GM11168 (cell line): ENCODE results near the gene IRF4.

ENCODE experiments used
- in situ Hi-C: fragments of 300-500 bp; cut with MboI; formaldehyde crosslinking; loops from one replicate; pipeline ENCODE4 v1.12.0; 2022; ENCODE audit warnings: low sequenced_read_pairs; ENCODE audit not compliant: unreplicated experiment

The IRF4 gene

DNA sequence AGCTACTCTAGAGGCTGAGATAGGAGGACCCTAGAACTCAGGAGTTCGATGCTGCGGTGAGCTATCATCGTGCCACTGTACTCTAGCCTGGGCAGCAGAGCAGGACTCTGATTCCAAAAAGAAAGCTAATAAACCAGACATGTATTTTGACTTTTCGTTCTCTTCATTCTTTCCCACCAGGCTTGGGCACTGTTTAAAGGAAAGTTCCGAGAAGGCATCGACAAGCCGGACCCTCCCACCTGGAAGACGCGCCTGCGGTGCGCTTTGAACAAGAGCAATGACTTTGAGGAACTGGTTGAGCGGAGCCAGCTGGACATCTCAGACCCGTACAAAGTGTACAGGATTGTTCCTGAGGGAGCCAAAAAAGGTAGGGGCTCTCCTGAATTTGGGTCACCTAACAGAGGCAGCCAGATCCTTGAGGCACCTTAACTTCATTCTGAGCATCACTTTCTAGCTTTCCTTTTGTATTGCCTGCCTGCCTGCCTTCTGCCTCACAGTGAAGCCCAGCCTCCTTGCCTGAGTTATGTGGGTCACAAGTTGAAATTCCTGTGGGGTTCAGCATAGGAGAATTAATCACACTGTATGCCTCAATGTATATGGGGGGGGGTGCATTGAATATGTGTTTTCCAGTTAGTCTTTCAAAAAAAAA, 3.2 kb downstream of the IRF4 start:
- in situ Hi-C loops: loop anchor here (10.0 kb wide), 1 partner anchor 170 kb away; no protein-coding TSS in a partner anchor

DNA sequence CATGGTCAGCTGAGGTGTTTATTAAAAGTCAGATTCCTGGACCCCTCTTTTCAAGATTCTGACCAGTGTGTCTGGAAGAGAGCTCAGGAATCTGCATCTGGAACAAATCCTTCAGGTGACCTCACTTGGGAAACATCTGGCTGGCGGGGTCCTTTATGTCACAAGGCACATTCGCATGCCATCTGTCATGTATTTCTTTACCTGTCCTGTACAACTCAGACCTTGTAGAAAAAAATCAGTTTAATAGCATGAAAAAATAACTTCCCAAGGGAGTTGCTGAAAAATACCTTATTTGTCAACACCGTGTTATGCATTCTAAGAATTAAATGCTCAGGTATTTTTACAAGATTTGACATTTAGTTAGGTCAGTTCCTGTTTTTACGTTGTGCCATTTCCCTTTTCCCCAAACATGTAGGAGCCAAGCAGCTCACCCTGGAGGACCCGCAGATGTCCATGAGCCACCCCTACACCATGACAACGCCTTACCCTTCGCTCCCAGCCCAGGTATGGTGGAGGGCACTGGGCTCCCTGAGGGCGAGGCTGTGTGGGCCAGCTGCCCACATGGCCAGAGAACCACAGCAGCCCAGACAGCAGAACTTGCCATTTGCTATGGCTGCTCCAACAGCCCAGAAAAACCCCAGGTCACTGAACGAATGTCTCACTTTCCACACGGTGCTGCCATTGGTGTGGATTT, 4.0 kb downstream of the IRF4 start:
- in situ Hi-C loops: loop anchor here (10.0 kb wide), 1 partner anchor 171 kb away; no protein-coding TSS in a partner anchor

DNA sequence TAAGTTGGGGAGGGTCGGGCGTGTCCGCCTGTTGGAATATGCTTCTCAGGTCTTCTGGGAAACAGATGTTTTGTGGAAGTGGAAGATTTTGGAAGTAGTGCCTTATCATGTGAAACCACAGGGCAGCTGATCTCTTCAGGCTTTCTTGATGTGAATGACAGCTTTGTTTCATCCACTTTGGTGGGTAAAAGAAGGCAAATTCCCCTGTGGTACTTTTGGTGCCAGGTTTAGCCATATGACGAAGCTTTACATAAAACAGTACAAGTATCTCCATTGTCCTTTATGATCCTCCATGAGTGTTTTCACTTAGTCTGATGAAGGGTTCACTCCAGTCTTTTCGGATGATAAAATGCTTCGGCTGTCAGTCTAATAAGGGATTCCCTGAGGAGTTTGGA, 4.6 kb downstream of the IRF4 start:
- in situ Hi-C loops: loop anchor here (10.0 kb wide), 1 partner anchor 171 kb away; no protein-coding TSS in a partner anchor

DNA sequence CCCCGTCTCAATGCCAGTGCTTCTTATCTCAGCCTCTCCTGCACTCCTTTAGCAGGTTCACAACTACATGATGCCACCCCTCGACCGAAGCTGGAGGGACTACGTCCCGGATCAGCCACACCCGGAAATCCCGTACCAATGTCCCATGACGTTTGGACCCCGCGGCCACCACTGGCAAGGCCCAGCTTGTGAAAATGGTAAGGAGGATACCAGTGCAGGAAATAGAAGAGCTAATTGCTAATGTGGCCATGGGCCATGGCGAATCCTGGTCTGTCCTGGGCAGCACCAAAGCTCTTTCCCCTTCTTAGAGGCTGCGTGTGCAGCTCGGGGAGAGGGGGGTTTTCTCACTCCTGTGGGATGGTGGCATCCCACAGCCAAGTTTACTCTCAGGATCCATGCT, 5.5 kb downstream of the IRF4 start:
- in situ Hi-C loops: loop anchor here (10.0 kb wide), 1 partner anchor 172 kb away; no protein-coding TSS in a partner anchor

DNA sequence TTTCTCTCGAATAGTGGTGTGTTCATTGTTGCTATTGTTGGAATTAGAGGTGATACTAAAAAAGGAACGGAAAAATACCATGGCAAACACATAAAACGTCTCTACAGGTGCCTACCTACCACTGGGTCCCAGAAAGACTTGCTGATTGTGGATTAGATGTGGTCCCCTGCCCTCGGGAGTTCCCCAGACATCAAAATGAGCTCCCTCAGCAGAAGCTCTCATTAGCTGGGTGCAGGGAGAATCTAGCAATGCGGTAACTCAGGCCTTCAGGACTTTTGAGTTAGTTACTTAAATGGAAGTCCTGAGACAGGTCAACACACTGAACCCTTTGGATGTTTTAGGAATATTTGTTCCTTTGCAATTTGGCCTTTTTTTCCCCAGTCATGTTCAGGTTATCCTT, 6.1 kb downstream of the IRF4 start:
- in situ Hi-C loops: loop anchor here (10.0 kb wide), 1 partner anchor 173 kb away; no protein-coding TSS in a partner anchor

DNA sequence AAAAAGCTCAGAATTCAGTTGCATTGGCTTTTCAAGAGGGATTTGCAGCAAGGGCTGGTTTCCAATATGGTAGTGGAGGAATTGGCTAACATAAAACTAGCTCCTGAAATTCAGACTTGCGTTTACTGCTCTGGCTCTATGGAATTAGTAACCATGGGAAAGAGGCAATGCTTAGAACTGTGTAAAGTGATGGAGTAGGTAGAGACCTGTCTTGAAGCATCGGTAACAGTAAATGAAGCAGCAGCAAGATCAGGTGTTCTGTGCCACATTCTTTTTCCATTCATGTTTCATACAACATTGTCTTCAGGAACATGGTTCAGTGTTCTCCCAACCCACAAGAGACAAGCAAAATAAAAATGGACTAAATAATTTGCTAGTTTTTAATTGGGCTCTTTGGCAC, 6.5 kb downstream of the IRF4 start:
- in situ Hi-C loops: loop anchor here (10.0 kb wide), 1 partner anchor 173 kb away; no protein-coding TSS in a partner anchor

DNA sequence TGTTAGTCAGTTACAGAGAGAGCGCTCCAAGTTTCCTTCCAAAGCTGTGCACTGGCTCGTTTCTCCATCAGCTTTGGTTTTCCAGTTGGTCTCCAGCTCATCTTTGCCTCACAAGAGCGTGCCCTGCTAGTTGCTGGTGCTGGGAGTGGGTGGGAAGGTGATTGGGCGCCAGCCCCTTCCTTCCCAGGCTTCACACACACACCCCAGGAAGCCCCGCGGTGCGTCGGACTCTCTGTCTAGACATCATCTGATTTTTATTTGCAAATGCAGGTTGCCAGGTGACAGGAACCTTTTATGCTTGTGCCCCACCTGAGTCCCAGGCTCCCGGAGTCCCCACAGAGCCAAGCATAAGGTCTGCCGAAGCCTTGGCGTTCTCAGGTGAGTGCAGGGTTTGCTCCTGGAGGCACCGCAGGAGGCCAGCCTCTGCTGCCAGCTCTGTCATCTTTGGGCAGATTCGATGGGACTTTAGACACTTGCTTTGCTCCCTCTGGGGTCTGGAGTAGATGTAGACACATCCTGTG, 7.1 kb downstream of the IRF4 start:
- in situ Hi-C loops: loop anchor here (10.0 kb wide), 1 partner anchor 174 kb away; no protein-coding TSS in a partner anchor

DNA sequence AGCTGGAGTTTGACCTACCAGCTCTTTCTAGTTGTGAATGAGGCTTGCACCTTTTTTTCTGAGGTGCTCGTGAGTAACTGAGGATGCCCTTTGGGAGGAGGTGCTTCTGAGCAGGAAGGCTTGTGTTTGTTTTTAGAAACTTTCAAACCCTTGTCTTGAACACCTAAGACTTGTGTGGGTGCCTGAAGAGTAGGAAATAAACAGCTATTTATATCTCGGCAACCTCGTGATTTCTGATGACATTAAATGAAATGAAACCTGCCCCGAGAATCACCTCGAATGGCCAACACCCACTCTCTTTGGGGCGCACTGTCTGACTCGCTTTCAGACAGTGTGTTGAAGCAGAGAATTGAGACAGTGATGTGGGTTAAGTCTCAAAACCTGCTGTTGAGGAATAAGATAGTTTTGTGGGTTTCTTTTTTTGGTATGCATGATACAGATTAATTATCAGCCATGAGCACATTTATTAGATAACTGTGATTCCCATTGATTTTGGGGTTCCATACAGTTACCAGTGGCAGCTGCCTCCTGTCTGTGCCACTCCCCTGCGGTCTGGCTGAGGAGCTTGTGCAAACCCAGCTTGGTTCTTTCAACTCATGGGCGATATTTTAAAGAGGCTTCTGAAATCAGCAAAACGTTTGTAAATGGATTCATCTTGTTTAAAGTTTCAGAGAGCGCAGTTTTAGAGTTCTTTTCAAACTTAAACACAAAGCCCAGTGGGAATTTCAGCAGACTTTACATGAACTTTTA, 8.4 kb downstream of the IRF4 start:
- in situ Hi-C loops: loop anchor here (10.0 kb wide), 1 partner anchor 175 kb away; no protein-coding TSS in a partner anchor

DNA sequence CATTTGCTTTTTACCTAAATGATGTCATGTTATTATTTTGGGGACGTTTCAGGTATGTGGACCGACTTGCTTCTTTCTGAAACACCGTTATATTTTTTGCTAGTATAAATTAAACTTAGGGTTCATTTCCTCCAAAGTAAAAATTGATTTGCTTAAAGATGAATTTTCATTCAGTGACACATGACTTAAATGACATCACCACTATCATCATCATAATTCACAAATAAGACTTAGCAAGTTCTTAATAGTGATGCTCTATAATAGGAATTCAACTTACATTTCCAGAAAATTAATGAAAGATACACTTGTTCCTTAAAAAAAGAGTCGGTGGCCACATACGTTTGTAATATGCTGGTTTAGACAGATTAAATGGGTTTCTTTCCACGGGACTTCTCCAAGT, 9.3 kb downstream of the IRF4 start:
- in situ Hi-C loops: no loop called here

DNA sequence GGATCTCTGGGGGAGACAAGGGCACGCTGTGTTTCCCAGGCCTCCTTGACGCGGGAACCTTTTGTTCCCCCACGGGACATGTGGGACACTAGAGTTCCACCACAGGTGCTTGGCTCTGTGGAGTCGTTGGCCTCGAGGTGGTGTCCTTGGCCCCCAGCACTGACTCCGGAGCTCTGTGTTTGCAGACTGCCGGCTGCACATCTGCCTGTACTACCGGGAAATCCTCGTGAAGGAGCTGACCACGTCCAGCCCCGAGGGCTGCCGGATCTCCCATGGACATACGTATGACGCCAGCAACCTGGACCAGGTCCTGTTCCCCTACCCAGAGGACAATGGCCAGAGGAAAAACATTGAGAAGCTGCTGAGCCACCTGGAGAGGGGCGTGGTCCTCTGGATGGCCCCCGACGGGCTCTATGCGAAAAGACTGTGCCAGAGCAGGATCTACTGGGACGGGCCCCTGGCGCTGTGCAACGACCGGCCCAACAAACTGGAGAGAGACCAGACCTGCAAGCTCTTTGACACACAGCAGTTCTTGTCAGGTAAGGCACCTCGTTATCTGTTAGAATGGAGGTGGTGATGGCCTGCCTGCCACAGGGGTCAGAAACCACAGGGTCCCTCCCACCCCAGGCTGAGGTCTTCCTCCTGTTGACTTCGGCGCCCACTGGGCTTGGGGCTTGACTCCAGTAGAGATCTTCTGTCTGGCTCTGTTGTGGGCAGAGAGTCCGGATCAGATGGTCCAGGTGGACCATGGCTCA, 9.9 kb downstream of the IRF4 start:
- in situ Hi-C loops: no loop called here

DNA sequence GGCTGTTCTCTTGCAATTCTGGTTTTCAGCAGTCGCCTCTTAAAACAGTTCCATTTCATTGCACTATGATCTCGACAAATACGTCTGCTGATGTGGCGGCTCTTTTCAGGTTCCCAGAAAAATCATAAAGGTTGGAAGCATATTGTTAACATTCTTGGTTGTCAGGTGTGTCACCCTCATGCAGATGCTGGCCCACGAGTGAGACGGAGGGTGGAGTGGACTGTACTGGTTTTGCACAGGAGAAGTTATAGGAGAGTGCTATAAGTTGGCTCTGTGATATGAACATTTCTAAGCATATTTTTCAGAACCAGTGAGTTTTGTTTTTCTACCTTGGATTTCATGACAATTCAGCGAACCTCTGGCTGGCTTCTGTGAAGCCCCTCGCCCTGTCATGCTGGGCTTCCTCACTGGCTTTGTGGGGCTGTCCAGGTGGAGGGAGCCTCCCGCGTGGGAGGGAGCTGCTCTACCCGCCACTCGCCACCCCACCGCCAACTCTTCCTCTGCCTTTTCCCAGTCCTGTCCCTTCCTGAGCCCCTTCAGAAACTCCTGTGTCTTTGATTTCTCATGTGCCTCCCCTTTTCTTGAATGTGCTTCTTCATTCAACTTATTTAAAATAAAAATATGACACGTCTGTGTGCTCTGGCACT, 10.6 kb downstream of the IRF4 start:
- in situ Hi-C loops: no loop called here

DNA sequence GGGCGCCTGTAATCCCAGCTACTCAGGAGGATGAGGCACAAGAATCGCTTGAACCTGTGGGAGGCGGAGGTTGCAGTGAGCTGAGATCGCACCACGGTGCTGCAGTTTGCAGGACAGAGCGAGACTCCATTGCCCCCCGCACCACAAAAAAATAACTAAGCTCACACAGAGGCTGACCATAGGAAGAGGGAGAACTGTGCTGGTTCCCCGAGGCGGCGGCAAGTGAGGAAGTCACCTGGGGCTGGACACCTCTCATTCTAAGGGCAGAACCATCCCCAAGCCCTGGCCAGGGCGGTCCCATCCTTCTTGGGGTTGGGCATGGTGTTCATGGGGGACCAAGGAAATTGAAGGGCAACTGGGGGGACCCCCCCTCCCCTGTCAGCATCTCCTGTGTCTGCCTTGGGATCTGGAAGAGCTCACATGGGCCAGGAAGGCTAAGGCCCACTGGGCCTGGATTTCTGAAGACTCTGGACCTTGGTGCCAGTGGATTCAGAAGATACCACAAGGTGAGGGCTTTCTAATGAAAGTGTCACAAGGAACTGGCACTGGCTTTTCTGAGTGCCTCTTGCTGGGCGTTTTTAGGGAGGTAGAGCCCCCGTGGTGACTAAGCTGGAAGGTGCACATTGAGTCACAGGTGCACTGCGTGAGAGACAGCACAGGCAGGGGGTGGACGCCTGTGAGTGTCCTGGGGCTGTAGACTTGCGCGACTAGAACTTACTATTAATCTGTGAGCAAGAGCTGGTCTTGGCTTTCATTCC, 11.5 kb downstream of the IRF4 start:
- in situ Hi-C loops: no loop called here

DNA sequence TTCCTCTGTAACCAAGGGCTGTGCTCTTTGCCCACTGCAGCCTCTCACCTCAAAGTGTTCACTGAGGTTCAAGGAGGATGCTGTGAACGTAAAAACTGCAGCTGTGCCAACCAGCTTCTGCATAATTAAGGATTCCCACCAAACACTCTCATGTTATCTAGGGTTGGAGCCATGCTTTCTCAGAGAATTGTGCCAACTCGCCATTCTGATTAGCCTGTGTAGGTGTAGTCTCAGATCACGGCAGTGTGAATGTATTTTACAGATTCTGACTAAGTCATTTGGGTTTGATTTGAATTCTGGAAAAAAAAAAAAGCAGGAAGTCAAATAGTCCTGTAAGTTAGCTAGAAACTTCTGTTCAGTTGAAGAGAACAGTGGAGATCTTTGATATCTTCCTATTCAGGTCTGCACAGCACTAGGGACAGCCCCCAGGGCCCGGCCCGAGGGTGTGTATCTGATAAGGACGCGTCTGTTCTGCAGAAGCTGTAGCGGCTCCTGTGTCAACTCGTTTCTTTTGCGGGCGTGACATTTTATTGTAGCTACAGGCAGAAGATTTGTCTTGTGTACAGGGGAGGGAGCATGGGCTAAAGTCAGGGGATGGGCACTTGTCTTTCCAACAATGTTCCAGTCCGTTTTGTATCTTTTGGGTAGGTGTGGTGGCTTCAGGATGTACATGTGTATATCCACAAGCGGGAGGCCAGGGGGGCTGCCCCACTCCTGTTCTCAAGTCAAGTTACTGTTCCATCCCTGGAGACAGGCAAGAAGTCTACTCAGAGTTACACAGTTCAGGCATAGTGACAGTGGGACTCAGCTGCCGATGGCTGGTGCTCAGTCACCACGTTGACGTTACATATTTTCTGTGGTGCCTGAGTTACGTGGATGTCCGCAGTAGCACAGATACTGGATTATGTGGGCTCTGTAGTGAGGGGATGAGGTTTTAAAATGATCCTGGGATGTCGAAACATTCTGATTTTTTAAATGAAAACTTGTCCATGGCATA, 12.4 kb downstream of the IRF4 start:
- in situ Hi-C loops: no loop called here

DNA sequence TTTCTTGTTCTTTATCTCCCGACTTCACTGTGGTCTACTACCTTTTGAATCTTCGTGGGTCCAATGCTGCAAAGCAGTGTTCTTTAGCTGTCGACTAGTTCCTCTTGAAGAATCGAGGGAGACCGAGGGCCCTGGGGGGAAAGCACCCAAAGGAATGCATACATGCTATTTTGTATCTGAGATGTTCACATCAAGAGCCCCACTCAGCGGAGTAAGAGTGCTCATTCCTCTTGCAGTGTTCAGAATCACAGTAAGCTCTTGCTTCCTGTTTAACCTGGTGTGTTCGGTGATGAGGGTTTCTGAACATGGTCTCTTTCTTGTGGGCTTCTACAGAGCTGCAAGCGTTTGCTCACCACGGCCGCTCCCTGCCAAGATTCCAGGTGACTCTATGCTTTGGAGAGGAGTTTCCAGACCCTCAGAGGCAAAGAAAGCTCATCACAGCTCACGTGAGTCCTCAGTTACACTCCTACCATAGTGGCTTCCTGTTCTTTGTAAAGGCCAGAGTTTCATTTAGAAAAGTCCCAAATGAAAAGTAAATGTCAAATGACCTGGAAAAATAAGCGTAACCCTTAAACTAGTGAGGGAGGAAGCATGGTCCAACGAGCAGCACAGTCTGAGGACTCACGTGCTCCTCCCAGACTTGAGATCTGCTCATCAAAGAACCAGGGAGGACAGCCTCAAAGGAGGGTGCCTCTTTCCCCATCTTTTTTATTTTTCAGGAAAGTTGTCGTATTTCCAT, 13.3 kb downstream of the IRF4 start:
- in situ Hi-C loops: no loop called here

DNA sequence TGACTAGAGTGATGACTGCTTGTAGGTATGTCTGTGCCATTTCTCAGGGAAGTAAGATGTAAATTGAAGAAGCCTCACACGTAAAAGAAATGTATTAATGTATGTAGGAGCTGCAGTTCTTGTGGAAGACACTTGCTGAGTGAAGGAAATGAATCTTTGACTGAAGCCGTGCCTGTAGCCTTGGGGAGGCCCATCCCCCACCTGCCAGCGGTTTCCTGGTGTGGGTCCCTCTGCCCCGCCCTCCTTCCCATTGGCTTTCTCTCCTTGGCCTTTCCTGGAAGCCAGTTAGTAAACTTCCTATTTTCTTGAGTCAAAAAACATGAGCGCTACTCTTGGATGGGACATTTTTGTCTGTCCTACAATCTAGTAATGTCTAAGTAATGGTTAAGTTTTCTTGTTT, 16.6 kb downstream of the IRF4 start:
- in situ Hi-C loops: no loop called here

DNA sequence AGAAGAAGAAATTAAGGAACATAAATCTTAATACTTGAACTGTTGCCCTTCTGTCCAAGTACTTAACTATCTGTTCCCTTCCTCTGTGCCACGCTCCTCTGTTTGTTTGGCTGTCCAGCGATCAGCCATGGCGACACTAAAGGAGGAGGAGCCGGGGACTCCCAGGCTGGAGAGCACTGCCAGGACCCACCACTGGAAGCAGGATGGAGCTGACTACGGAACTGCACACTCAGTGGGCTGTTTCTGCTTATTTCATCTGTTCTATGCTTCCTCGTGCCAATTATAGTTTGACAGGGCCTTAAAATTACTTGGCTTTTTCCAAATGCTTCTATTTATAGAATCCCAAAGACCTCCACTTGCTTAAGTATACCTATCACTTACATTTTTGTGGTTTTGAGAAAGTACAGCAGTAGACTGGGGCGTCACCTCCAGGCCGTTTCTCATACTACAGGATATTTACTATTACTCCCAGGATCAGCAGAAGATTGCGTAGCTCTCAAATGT, 17.1 kb downstream of the IRF4 start:
- in situ Hi-C loops: no loop called here
